NCI-H1105 (cell line): ENCODE measurements around the gene RETREG1.
"Not testable (repeated sequence)": the region's sequence is repeated elsewhere in the genome, so short reads cannot be mapped to it uniquely, and the experiment has no call there.

ENCODE experiments used
- DNase-seq: peaks from one replicate; lab custom pipeline; 2025; lab: John Stamatoyannopoulos, UW

Gene RETREG1

DNA sequence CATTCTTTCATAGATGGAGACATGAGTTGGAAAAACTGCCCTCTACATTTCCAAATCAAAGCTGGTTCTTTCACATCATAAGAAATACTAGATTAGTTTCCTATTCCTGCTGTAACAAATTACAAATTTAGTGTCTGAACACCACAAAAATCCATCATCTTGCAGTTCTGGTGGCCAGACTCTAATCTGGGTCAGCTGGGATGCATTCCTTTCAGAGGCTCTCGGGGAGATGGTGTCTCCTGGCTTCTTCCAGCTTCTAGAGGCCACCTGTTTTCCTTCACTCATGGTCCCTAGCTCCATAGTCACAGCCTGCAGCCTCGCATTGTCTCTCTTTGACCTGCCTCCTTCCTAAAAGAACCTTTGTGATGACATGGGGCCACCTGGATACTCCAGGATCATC lies 65.2 kb downstream of the RETREG1 start:
- DNase-seq, result no peak

DNA sequence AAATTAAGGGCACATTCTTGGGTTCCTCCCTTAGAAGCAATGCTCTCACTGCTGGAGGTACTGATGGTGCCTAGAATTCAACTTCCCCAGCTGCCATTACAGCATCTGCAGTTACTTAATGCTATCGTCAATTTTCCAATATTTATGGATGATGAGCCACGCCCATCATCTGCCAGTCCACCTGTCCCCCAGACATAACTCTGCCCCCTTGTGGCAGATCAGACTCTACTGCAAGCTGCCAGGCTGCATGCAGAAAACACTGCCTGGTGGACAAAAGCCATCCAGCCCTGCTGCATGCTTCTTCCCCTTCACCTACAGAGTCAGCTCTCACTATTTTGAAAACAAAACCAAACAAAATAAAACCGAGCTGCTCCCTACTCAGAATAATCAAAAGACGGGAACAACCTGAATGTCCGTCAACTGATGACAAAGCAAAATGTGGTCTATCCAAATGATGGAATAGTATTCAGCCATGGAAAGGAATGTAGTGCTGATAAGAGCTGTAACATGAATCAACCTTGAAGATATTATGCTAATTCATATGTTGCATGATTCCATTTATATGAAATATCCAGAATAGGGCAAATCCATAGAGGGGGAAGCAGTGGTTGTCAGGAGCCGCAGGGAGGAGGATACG lies 66.4 kb downstream of the RETREG1 start:
- peak; percentile 7 for DNase-seq

DNA sequence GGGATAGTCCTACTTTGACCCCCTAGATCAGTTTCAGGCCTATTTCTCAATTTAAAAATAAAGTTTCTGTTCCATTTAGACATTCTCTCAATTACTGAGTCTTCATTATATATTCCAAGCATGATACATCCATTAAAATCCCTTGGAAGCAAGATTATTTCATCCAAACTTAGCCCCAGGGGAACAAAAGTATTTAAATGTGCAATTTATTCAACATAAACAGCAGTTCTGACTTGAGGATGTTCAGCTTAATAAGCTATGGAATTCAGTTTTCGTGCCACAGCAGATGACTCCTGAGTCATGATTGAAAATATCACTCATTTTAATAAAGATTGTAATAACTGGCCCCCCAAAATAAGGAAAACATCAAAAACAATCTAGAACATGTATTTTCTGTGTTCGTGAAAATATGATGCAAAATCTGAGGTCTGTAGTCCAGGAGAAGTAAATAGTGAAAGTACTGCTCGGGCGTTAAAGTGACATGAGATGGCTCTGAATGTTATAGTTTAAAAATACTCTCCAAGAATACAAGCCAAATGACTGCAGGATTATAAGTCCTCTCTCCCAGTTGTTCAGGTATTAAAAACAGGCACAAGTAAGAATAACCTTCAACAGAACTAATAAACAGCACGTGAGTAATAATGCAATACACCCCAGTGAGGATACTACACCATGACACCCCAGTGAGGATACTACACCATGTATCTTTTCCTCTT lies 67.1 kb downstream of the RETREG1 start:
- DNase-seq, result no peak

DNA sequence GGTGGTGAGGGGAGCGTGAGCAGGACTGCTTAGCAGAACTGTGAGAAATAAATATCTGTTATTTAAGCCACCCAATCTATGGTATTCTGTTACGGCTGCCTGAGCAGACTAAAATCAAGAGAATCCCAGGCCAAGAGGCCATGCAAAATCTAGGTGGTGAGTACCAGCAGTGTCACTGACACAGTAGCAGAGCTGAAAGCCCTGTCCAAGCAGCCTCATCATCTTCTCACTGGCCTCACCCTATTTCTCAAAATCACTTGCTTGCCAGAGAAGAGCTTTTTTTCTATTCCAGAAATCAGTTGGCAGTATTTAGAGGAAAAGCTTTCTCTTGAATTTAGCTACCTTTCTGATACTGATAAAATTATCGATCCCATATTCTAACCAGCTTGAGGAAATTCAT lies 68.0 kb downstream of the RETREG1 start:
- DNase-seq, result no peak

DNA sequence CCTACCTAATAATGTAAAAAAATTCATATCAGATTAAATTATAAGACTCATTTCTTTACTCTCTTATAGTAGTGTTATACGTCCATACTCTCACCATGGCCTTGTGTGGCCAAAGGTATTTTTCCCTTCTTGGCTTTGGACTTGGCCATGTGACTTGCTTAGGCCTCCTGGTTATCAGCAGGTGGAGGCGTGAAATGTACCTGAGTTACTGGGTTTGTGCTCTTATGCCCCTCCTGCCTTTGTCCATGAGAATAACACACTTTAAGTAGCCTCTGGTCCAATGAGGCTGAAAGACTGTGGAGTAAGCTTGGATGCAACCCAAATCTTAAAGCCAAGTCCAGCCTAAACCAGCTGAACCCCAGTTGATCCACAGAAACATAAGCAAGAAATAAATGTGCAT lies 68.7 kb downstream of the RETREG1 start:
- DNase-seq, result no peak

DNA sequence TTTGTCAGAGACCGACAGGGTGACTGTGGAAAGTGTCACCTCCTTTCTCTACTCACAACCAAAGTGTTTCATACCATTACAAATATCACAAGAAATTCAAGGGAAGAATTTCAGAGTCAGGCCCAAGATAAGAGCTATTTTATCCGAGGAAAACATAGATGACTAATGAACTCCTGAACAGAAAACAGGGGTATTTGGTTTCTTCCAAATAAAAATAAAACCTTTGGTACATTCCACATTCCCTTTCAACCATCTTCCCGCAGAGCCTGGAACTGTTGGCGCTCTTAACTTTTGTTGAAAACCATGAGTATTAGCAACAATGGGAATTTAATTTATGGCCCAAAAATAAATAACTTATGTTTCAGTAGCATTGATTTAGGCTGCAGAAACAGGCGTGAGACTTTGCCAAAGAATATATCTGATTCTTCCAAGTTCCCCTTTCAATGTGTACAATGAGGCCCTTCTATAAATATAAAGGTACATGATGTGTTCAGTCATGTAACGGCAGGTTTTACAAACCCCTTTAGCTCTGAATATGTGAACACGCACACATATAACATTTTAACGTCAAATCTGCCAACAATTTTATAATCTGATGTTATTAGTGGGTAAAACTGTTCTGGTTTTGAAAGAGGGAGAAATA lies 69.5 kb downstream of the RETREG1 start:
- no peak for DNase-seq

DNA sequence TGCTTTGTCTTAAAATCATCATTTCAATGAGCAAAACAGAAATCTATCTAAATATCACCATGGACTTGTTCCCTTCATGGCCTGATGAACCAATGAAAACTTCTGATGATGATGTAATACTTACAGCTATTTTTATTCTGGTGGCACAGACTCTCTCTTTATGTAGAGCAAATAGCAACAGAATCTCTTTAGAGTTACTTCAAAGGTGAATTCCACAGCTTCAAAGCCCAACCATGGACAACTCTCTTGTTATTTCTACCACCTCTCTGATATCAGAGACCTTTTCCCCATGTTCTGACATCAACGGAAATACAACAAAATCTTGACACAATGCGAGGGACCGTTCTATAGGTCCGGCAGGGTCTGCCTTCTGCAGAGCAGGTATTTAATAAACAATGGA lies 70.1 kb downstream of the RETREG1 start:
- no peak for DNase-seq

DNA sequence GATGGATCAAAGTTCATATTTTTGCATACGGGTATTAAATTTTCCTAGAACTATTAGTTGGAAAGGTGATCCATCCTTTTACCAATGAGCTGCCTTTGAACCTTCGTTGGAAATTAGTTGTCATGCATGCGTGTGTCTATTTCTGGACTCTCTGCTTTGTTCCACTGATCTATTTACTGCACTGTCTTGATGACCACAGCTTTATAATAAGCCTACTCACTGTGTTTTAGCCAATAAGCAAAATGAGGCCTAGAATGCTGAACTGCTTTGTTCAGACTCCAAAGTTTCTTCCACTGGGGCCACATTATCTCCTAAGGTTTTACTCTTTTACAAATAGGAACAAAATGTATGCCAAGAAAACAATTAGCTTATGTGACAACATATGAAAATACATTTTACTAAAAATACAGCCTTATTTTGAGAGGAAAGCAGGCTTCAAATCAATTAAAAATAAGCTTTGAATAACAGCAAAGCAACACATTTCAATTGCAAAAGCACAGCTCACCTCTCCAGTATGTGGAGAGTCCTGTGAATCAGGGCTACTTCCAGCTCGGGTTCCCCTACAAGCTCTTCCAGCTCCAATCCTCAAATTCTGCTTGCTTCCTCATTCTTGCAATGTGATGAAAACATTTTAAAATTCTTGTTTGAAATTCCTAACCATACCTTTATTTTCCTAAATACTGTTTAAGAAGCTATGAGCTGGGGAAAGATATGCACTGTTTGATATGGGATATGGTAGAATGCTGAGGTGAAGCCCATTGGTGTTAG lies 72.0 kb downstream of the RETREG1 start:
- DNase-seq, result no peak

DNA sequence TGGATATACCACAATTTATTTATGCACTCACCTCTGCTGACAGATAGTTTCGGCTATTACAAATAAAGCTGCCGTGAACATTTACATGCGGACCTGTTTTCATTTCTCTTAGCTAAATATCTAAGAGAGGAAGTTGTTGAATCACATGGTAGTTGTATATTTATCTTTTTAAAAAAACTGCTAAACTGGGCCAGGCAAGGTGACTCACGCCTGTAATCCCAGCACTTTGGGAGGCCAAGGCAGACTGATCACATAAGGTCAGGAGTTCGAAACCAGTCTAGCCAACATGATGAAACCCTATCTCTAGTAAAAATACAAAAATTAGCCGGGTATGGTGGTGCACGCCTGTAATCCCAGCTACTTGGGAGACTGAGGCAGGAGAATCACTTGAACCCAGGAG lies 73.6 kb downstream of the RETREG1 start:
- not testable (repeated sequence) for DNase-seq

DNA sequence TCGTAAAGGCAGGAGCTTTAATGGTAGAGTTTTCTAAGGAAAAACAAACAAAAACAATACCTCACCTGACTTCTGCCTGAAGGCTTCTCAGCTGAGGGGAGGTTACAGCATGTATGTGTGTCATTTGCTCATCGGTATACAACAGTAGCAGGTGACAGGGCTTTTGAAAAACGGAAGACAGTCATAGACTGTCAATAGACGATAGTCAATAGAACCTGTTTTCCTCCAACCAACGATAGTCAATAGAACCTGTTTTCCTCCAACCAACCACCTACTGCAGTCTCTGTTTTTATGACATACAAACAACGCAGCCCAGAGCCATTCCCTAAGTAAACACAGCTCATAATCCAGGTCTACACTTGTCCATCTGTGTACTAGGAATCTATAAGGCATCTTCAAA lies 74.6 kb downstream of the RETREG1 start:
- no peak for DNase-seq

DNA sequence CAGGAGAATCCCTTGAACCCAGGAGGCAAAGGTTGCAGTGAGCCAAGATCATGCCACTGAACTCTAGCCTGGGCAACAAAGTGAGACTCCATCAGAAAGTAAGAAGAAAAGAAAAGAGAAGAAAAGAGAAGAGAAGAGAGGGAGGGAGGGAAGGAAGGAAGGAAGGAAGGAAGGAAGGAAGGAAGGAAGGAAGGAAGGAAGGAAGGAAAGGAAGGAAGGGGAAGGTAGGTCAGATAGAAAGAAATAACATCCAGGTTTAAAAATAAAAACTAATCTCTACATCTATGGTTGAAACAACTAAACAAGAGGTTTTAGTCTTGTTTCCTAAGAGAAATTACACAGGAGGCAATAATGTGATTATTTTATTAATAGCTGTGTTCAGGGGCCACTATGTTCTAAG lies 75.2 kb downstream of the RETREG1 start:
- DNase-seq, result not testable (repeated sequence)

DNA sequence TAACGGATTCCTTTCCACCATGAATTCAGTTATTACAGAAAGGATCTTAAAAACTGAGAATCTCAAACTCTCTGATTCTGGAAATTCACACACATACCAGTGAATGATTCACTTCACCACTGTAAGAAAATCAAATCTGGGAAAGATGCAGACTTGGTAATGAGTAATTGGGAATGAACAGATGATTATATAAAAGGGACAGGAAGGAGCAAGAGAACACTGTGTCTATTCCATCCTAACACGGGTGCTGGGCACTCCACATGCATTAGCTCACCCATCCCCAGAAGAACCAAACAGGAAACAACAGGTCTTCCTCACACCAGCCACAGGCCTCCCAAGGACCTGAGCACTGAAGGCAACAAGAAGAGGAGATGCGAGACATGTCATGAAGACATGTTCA lies 76.4 kb downstream of the RETREG1 start:
- DNase-seq, result no peak

DNA sequence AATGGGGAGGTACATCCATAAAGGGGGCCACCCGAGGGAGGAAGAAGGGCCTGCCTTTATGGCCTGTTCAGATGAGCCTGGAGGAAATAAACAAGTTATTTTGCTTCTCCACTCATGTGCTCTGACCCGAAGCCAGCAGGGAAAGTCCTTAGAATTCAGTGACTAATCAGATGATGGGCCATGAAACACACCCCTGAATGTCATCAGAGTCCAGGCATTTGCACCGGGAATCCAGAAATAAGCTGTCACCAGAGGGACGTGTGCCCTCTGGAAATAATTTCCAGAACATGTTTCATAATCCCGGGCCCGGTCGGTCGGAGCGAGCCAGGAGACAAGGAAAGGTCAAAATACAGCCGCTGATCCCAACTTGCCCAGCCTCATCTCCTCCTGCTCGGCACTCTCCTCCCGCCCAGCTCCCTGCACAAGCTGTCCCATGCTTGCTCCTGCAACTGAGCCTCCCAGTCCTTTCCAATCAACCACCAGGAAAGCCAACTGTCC lies 77.6 kb downstream of the RETREG1 start:
- DNase-seq, result no peak

DNA sequence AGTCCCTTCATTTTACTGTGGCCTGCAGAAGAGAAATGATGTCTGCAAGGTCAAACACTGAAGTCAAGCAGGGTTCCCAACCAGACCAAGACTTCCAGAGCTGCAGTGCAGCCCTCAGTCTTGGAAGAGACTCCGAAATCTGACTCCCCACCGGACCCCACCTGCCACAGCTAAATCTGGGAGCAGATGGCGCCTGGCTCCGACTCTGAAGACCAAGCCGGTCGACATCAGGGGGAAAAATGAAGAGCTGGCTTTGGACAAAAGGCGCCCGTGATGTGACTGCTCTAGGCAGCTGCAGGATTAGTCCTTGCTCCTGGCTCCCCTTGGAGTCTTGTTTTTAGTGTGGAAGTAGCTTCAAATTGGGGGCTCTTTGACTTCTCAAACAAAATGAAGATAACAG lies 78.8 kb downstream of the RETREG1 start:
- no peak for DNase-seq

DNA sequence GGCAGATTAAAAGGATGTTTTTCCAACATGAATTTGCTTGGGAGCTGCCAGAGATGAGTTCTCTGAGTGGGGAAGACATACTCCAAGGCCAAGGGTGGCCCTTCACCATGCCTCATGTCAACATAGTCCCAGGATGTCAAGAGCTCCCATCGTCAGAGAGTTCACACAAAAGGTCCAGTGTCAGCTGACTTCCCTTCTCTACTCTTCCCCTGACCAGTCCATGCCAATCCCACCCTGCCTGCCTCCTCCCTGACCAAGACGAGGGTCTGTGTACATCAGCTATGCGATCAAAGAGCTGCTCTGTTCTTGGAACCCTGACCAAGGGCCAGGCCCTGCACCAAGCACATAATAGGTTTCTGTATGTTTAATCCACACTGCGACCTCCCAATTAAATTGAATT lies 80.0 kb downstream of the RETREG1 start:
- DNase-seq, result no peak

DNA sequence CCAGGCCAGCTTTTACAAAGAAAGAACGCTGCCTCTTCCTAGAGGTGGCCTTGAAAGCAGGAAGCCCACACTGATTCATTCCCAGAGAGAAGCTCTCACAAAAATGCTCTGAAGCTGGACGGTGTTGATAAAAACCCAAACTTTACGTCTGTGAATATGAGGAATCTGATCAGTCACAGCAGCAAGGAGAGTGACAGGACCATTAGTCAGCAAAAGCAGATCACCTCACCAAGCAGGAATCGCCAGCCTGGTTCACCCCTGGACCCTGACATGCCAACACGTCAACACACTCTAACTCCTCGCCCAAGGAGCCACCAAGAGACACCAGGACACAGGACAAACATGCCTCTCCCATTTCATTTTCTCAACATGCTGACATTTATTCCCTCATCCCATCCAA lies 80.6 kb downstream of the RETREG1 start:
- DNase-seq, result no peak

DNA sequence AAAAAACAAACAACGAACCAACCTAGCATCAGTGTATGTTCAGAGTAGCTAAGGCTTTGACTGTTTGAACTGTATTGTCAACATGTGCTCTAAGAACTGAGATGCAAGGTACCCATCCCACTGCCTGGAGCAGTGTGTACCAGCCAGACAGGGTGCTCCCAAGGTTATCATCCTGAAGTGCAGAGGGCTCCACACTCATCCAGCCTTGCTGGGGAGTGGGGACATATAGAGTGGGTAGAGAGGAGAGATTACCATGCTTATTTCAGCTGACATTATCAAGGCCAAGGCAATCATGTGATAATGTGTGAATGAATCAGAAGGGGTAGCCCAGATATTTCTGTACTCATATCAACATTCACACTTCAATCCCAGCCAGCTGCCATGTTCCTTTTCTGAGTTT lies 82.5 kb downstream of the RETREG1 start:
- DNase-seq, result no peak

DNA sequence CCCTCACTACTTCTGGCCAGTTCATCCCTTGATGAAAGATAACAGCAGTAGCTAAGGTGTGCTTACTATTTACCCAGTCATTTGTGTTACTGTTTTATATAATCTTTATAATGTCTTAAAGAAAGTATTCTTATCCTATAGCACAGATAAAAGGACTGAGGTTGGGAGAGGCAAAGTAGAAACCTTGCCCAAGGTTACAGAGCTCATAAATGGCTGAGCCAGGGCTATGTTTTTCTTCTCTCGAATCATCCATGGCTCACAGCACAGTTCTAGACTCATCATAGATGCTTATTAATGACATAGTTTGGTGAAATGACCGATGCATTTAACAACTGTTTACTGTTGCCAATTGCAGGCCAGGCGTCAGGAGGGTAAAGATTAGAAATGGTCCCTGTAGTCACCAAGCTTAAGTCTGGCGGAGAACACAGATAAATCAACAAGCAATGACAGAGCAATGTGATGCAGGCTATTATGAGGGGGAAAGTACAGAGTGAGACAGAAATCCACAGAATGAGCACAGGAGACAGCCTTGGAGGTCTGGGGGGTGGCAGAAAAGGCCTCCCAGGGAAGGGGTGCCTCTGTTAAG lies 85.6 kb downstream of the RETREG1 start:
- DNase-seq, result no peak

DNA sequence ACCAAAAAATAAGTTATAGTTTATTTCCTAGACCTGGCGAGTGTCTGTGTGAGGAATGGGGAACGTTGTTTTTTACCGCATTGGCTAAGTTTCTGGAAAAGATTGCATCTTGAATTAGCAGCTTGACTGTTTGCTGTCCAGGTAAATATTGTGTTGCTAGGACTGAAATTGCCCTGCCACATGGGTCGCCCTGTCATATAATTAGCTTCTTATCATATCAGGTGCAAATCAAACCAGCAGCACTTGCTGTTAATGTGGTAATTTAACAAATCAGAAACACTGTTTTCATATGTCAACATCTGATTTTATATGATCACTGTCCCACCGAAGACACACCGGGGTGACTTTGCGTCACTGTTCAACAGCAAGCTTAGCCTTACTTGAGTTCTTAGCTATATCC lies 87.5 kb downstream of the RETREG1 start:
- no peak for DNase-seq

DNA sequence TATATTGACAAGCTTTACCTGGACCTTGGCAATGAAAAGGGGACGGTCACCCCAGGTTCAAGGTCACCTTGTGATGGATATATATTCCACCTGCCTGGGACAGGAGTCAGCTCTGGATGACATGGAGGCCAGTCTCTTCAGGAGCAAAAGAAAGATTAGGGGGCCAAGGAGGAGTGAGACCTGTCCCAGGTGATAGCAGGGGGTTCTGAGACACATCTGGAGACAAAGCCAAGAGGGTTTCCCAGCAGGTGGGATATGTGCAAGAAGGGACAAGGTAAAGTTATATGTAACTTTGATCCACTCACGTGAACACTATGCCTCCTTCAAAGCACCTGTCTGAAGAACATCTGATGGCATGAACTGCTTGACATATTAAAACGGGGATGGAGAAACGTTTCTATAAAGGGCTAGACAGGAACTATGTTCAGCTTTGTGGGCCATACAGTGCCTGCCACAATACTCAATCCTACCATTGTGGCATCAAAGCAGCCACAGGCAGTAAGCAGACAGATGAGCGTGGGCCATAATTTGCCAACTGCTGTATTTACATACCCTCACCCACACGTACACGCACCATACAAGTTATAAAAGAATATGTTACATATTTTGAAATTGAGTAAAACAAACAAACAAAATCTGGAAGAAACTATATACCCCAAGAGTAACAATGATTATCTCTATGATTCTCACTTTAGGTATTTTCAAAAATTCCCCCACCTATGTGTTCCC lies 88.3 kb downstream of the RETREG1 start:
- DNase-seq, result no peak

DNA sequence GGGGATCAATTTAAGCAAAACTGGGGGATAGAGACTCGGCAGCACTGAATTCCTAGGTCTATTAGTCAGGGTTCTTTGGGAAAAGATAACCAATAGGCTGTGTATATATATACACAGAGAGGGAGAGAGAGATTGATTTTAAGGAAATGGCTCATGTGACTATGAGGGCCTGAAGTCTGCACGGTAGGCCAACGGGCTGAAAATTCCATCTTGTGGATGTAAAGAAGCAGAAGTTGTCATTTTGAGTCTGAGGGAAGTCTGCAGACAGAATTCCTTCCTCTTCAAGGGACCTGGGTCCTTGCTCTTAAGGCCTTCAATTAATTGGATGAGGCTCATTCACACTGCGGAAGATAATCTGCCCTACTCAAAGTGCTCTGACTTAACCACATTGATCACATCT lies 91.1 kb downstream of the RETREG1 start:
- no peak for DNase-seq

DNA sequence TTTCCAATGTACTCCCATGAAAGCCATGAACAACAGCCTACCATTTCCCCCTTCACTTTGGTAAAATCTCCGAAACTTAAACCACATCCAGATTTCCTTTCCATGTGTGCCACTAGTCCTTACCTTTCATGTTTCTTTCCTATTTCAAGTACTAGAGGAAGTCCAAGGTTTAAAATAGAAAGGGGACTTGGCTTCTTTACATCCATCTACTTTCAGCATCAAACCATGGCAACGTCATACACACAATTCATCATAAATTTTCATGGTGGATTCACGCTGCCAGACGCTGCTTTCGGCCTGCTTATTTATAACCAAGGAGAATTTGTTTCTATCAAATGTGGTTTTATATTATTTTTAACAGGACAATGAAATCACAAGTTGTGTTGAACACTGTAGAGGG lies 92.5 kb downstream of the RETREG1 start:
- DNase-seq, result no peak
